DOHH2 (cell line): Measurements from ENCODE around the gene SERINC3.

Experiments
- H3F3A ChIP-seq: fragments of 200-600 bp; sonication (generic), shearing (Covaris generic); 2 replicates; pipeline ENCODE4 v1.6.0; 2016; ENCODE audit warnings: antibody characterized with exemption, mild to moderate bottlenecking; ENCODE audit not compliant: control insufficient read depth, insufficient read depth
- H3K27ac ChIP-seq: fragments of 200-600 bp; sonication (generic); 2 replicates; pipeline ENCODE4 v1.5.1; 2014; ENCODE audit warnings: low read depth, mild to moderate bottlenecking, low read length, moderate library complexity
- H3K27me3 ChIP-seq: fragments of 200-600 bp; sonication (generic); 2 replicates; pipeline ENCODE4 v1.6.1; 2014; ENCODE audit warnings: mild to moderate bottlenecking, low read length, mixed read lengths; ENCODE audit not compliant: control insufficient read depth
- H3K36me3 ChIP-seq: fragments of 200-600 bp; sonication (generic); 2 replicates; pipeline ENCODE4 v1.6.1; 2014; ENCODE audit warnings: mild to moderate bottlenecking, low read length, moderate library complexity, mixed read lengths; ENCODE audit not compliant: control insufficient read depth
- H3K4me1 ChIP-seq: fragments of 200-600 bp; sonication (generic); 2 replicates; pipeline ENCODE4 v1.6.1; 2014; ENCODE audit warnings: mild to moderate bottlenecking, low read length, mixed read lengths; ENCODE audit not compliant: control insufficient read depth
- H3K4me2 ChIP-seq: fragments of 200-600 bp; sonication (generic); 2 replicates; pipeline ENCODE4 v1.6.0; 2014; ENCODE audit warnings: mild to moderate bottlenecking, low read length, moderate library complexity
- H3K4me3 ChIP-seq: fragments of 200-600 bp; sonication (generic); 2 replicates; pipeline ENCODE4 v1.5.1; 2014; ENCODE audit warnings: mild to moderate bottlenecking, low read length, mixed read lengths
- H3K79me2 ChIP-seq: fragments of 200-600 bp; sonication (generic); 2 replicates; pipeline ENCODE4 v1.6.1; 2014; ENCODE audit warnings: mild to moderate bottlenecking, low read length, mixed read lengths; ENCODE audit not compliant: control insufficient read depth
- H3K9me2 ChIP-seq: fragments of 200-600 bp; sonication (generic); replicated peaks from 2 replicates; pipeline ENCODE4 v1.6.1; 2014; ENCODE audit warnings: mild to moderate bottlenecking, low read length, mixed read lengths; ENCODE audit not compliant: control insufficient read depth
- H3K9me3 ChIP-seq: fragments of 200-600 bp; sonication (generic); 2 replicates; pipeline ENCODE4 v1.6.1; 2014; ENCODE audit warnings: antibody characterized with exemption, low read length, mixed read lengths; ENCODE audit not compliant: control insufficient read depth, insufficient read depth
- H4K20me1 ChIP-seq: fragments of 200-600 bp; sonication (generic); 2 replicates; pipeline ENCODE4 v1.6.0; 2014; ENCODE audit warnings: low read depth, mild to moderate bottlenecking, antibody characterized with exemption, low read length, moderate library complexity; ENCODE audit not compliant: control insufficient read depth, insufficient read depth
- CTCF ChIP-seq: fragments of 200-600 bp; sonication (generic); IDR thresholded peaks from one replicate; pipeline ENCODE4 v1.5.1; 2014; ENCODE audit warnings: antibody characterized with exemption, mild to moderate bottlenecking, low read depth, low read length; ENCODE audit not compliant: poor library complexity, severe bottlenecking
- EZH2phosphoT487 ChIP-seq: fragments of 200-600 bp; sonication (generic); IDR thresholded peaks from 2 replicates; pipeline ENCODE4 v1.6.1; 2017; ENCODE audit warnings: borderline replicate concordance, mild to moderate bottlenecking, antibody characterized with exemption, low read length, moderate library complexity, mixed read lengths

Gene SERINC3

GRCh38 chr20:44560229-44560628 is 38.4 kb upstream of the SERINC3 start:
- no peaks in the 10 kb centered on the region for H3K36me3 ChIP-seq
- H3K9me2 ChIP-seq = no peaks in the 10 kb centered on the region
- peaks cover 14% of the 10 kb centered on the region for H3K4me1 ChIP-seq
- no peak overlapping the region for H3K4me3 ChIP-seq
- H3K27me3 ChIP-seq = no peaks in the 10 kb centered on the region
- H4K20me1 ChIP-seq = no peaks in the 10 kb centered on the region
- H3K4me2 ChIP-seq = peak overlapping the region; percentile 31
- no peaks in the 10 kb centered on the region for H3K9me3 ChIP-seq
- TF ChIP-seq CTCF (no peak), EZH2phosphoT487 (no peak)
- no peak overlapping the region for H3K27ac ChIP-seq
- no peaks in the 10 kb centered on the region for H3K79me2 ChIP-seq
- no peaks in the 10 kb centered on the region for H3F3A ChIP-seq

- H3K79me2 ChIP-seq = no peaks in the 10 kb centered on the region
- H3K27ac ChIP-seq = no peak overlapping the region
- H3K4me3 ChIP-seq = no peak overlapping the region
- H3K9me3 ChIP-seq = no peaks in the 10 kb centered on the region
- H3K36me3 ChIP-seq = no peaks in the 10 kb centered on the region
- TF ChIP-seq CTCF (no peak), EZH2phosphoT487 (no peak)
- no peaks in the 10 kb centered on the region for H3K9me2 ChIP-seq
- H3K4me1 ChIP-seq = peaks cover 14% of the 10 kb centered on the region
- no peaks in the 10 kb centered on the region for H3F3A ChIP-seq
- H3K4me2 ChIP-seq = no peak overlapping the region
- no peaks in the 10 kb centered on the region for H4K20me1 ChIP-seq
- no peaks in the 10 kb centered on the region for H3K27me3 ChIP-seq
Measured at GRCh38 chr20:44559302-44559701, 37.4 kb upstream of the SERINC3 start.

- no peak for TF ChIP-seq CTCF
- TF ChIP-seq EZH2phosphoT487 = no peak
- H3F3A ChIP-seq = no peaks in the 10 kb centered on the region
- H3K27me3 ChIP-seq = no peaks in the 10 kb centered on the region
- no peaks in the 10 kb centered on the region for H4K20me1 ChIP-seq
- no peaks in the 10 kb centered on the region for H3K9me3 ChIP-seq
- no peak overlapping the region for H3K4me3 ChIP-seq
- no peak overlapping the region for H3K4me2 ChIP-seq
- H3K79me2 ChIP-seq = no peaks in the 10 kb centered on the region
- H3K4me1 ChIP-seq = peaks cover 9% of the 10 kb centered on the region; the same call in 1 of the 2 replicates
- H3K9me2 ChIP-seq = no peaks in the 10 kb centered on the region
- H3K36me3 ChIP-seq = no peaks in the 10 kb centered on the region
- no peak overlapping the region for H3K27ac ChIP-seq
Measured at GRCh38 chr20:44552950-44553908, 31.4 kb upstream of the SERINC3 start.
